Left ventricle myocardium inferior (tissue), 1 donor: ENCODE results near the gene MINK1. TPM values are rescaled to one million over a fixed set of nuclear protein-coding genes. Genes with fewer than 3 reads are reported as not detected.
A peak's percentile ranks its signal among the peaks of the same experiment; 100 is the strongest.
"Not testable (repeated sequence)": the region's sequence is repeated elsewhere in the genome, so short reads cannot be mapped to it uniquely, and the experiment has no call there.

Source experiments
- DNase-seq: peaks from one replicate; pipeline ENCODE4 v3.0.0-alpha.2; 2020
- H3K27ac ChIP-seq: fragments of 200-600 bp; replicated peaks from 2 replicates; pipeline ENCODE4 v1.8.0; 2021
- H3K27me3 ChIP-seq: fragments of 200-600 bp; 2 replicates; pipeline ENCODE4 v1.8.0; 2021; ENCODE audit warnings: low read depth
- H3K36me3 ChIP-seq: fragments of 200-600 bp; 2 replicates; pipeline ENCODE4 v1.8.0; 2021
- H3K4me1 ChIP-seq: fragments of 200-600 bp; 2 replicates; pipeline ENCODE4 v1.8.0; 2021
- H3K4me3 ChIP-seq: fragments of 200-600 bp; 2 replicates; pipeline ENCODE4 v1.8.0; 2021; ENCODE audit warnings: mild to moderate bottlenecking, moderate library complexity
- H3K9me3 ChIP-seq: fragments of 200-600 bp; replicated peaks from 2 replicates; pipeline ENCODE4 v1.8.0; 2021
- intact Hi-C: fragments of 100-400 bp; cut with micrococcal nuclease; formaldehyde crosslinking; loops from one replicate; pipeline ENCODE4 v1.11.0; 2022
- total RNA-seq: library from RNA; stranded (reverse); fragmentation: NEBNext Ultra II Directional; extraction: Animal tissue kit (Norgen Biotek cat#: 25700); gene quantifications from one replicate; pipeline ENCODE4 v1.2.1, GENCODE V29; 2021
- TF ChIP-seq, protein P1 (sequence below): fragments of 200-600 bp; IDR thresholded peaks from 2 replicates; pipeline ENCODE4 v1.8.0; 2021; ENCODE audit warnings: antibody characterized with exemption, mild to moderate bottlenecking, borderline replicate concordance
- donor health status: DM: no; HTN: yes; CAD: no; lungs with severe emphysema.

MINK1 gene
- total RNA-seq, 1 donor from 2014 or later, result 50.9 TPM

DNA sequence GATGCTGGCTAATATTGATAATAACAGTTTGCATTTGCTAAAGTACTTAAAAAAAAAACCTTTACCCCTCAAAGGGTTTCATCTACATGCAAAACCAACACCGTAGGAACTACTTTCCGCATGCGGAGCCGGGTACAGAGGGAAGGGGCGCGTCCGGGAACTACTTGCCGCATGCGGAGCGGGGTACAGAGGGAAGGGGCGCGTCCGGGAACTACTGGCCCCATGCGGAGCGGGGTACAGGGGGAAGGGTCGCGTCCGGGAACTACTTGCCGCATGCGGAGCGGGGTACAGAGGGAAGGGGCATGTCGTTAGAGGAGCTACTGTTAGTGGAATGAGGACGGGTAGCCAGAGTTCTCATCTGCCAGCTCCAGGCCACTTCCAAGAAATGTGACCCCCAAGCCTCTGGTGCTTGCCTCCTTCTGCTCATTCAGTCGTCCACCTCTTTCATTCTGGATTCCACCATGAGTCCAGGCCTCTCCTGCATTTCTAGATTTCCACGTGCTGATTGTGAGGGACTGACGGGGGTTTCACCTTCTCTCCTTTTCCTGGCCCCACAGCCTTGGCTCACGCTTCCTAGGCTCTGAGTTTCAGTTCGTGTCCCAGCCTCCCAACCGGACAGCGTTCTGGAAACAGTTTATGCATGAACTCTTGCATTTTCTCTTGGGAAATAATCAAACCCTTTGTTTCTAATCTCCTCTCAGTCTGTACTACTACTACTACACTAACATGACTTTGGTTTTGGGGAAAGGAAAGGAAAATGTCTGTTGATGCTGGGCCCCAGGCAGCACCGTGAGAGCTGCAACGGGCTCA lies 26.9 kb downstream of the MINK1 start:
- Histone ChIP-seq H3K4me1 (peaks cover 63% of the 10 kb centered on the region), H3K4me3 (peak overlapping the region; percentile 17)

DNA sequence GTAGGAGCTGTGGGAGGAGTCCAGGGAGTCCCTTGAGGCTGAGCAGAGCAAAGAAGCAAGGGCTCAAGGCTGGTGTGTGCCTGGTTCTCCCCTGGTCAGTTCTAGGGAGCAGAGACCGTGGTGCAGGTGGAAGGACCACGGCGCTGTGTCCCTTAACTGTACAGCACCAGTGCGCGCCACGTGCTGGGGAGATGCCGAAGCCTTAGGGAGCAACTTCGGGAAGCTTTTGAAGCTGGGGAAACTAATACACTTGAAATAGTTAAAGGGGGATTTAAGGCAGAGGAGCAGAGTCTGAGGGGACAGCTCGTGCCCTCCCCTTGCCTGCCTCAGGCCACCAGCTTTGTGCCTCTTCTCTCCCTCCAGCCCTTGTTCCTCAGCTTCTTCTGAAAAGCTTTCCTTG lies 27.5 kb downstream of the MINK1 start:
- TF ChIP-seq, protein P1, sequence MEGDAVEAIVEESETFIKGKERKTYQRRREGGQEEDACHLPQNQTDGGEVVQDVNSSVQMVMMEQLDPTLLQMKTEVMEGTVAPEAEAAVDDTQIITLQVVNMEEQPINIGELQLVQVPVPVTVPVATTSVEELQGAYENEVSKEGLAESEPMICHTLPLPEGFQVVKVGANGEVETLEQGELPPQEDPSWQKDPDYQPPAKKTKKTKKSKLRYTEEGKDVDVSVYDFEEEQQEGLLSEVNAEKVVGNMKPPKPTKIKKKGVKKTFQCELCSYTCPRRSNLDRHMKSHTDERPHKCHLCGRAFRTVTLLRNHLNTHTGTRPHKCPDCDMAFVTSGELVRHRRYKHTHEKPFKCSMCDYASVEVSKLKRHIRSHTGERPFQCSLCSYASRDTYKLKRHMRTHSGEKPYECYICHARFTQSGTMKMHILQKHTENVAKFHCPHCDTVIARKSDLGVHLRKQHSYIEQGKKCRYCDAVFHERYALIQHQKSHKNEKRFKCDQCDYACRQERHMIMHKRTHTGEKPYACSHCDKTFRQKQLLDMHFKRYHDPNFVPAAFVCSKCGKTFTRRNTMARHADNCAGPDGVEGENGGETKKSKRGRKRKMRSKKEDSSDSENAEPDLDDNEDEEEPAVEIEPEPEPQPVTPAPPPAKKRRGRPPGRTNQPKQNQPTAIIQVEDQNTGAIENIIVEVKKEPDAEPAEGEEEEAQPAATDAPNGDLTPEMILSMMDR, result no peak
- no peak for DNase-seq
- Histone ChIP-seq H3K36me3 (no peaks in the 10 kb centered on the region), H3K4me1 (peaks cover 63% of the 10 kb centered on the region), H3K27me3 (no peaks in the 10 kb centered on the region), H3K27ac (peak overlapping the region; percentile 89), H3K9me3 (no peaks in the 10 kb centered on the region), H3K4me3 (no peak overlapping the region)
- intact Hi-C loops, result no loop called here

More for the DNA sequence above, 26.9 kb downstream of the MINK1 start:
- TF ChIP-seq, protein P1, result no peak
- no peak for DNase-seq
- Histone ChIP-seq H3K9me3 (no peaks in the 10 kb centered on the region), H3K36me3 (no peaks in the 10 kb centered on the region), H3K27me3 (no peaks in the 10 kb centered on the region), H3K27ac (peak overlapping the region; percentile 89)
- intact Hi-C loops, result no loop called here

DNA sequence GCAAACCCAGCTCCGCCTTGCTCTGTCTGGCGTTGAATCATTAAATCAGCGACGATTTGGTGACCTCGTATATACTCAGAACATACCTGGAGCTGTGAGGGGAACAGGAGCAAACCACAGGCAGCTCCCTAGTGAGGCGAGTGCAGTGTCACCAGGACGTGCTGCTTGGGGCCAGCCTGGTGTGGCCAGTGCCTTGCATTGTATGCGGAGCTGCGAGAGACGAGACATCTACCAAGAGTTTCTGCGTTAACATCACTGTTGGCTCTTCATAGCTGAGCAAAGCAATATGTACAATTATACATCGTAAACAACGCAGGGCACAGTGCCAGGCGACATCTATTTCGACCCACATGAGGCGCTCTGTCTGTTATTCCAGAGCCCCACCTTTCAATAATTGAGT lies 27.9 kb downstream of the MINK1 start:
- H3K27me3 ChIP-seq, result no peaks in the 10 kb centered on the region
- peak overlapping the region; percentile 89 for H3K27ac ChIP-seq
- DNase-seq, result no peak
- no peaks in the 10 kb centered on the region for H3K9me3 ChIP-seq
- peaks cover 60% of the 10 kb centered on the region for H3K4me1 ChIP-seq
- no peaks in the 10 kb centered on the region for H3K36me3 ChIP-seq
- TF ChIP-seq, protein P1, result no peak
- intact Hi-C loops, result no loop called here
- no peak overlapping the region for H3K4me3 ChIP-seq

DNA sequence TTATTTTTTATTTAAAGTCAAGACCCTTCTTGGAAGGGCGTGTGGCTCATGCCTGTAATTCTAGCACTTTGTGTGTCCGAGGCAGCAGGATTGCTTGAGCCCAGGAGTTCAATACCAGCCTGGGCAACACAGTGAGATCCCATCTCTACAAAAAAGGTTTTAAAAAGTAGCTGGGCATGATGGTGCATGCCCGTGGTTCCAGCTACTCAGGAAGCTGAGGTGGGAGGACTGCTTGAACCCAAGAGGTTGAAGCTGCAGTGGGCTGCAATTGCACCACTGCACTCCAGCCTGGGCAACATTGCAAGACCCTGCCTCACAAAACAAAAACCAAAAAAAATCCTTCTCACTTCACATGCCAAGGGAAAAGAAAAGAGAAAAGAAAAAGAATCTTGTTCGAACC lies 29.6 kb downstream of the MINK1 start:
- no peaks in the 10 kb centered on the region for H3K27me3 ChIP-seq
- TF ChIP-seq, protein P1, result no peak
- no peak overlapping the region for H3K4me3 ChIP-seq
- H3K4me1 ChIP-seq, result peaks cover 43% of the 10 kb centered on the region
- no peaks in the 10 kb centered on the region for H3K9me3 ChIP-seq
- H3K36me3 ChIP-seq, result no peaks in the 10 kb centered on the region
- no peak for DNase-seq
- no peak overlapping the region for H3K27ac ChIP-seq
- intact Hi-C loops, result no loop called here

DNA sequence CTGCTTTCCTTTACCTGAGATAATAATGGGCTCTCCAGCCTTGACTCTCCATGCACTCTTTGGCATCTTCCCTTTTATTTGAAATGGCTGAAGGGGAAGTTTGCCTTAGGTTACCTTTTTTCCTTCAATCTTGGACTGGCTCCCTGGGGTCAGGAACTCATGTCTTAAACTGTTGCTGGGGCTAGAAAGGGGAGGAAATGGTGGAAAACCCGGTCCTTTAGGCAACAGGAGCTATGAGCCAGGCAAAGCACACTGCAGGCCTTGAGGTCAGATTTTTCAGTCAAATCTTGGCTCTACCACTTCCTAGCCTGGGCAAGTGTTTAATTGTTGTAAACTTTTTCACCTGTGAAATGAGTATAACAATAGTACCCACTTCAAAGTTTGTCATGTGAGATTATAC lies 30.2 kb downstream of the MINK1 start:
- H3K36me3 ChIP-seq, result no peaks in the 10 kb centered on the region
- intact Hi-C loops, result no loop called here
- no peak overlapping the region for H3K27ac ChIP-seq
- no peaks in the 10 kb centered on the region for H3K27me3 ChIP-seq
- no peak for DNase-seq
- no peak overlapping the region for H3K4me3 ChIP-seq
- peaks cover 37% of the 10 kb centered on the region for H3K4me1 ChIP-seq
- TF ChIP-seq, protein P1, result no peak
- no peaks in the 10 kb centered on the region for H3K9me3 ChIP-seq

DNA sequence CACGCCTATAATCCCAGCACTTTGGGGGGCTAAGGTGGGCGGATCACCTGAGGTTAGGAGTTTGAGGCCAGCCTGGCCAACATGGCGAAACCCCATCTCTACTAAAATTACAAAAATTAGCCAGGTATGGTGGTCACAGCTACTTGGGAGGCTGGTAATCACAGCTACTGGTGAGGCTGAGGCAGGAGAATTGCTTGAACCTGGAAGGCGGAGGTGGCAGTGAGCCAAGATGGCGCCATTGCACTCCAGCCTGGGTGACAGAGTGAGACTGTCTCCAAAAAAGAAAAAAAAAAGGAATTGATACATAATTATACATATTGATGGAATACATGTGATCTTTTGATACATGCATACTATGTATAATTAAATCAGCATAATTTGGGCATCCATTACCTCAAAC lies 34.4 kb downstream of the MINK1 start:
- peaks cover 10% of the 10 kb centered on the region for H3K4me1 ChIP-seq
- DNase-seq, H3K4me3 ChIP-seq, H3K36me3 ChIP-seq, H3K27ac ChIP-seq, H3K9me3 ChIP-seq, H3K27me3 ChIP-seq, intact Hi-C loops: not testable (repeated sequence)

DNA sequence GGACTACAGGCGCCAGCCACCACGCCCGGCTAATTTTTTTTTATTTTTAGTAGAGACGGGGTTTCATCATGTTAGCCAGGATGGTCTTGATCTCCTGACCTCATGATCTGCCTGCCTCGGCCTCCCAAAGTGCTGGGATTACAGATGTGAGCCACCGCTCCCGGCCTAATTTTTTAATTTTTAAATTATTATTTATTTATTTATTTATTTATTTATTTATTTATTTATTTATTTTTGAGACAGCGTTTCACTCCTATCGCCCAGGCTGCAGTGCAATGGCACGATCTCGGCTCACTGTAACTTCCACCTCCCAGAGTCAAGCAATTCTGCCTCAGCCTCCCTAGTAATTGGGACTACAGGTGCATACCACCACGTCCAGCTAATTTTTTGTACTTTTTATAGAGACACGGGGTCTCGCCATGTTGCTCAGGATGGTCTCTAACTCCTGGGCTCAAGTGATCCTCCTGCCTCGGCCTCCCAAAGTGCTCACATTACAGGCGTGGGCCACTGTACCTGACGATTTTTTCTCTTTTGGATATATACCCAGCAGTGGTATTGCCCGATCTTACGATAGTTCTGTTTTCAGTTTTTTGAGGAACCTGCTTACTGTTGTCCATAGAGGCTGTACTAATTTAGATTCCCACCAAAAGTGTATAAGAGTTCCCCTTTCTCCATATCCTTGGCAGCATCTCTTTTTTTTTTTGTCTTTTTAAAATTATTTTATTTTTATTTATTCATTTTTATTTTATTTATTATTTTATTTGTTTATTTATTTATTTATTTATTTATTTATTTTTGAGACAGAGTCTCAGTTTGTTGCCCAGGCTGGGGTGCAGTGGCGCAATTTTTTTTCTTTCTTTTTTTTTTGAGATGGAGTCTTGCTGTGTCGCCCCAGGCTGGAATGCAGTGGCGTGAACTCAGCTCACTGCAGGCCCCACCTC lies 36.2 kb downstream of the MINK1 start:
- H3K4me1 ChIP-seq, H3K27ac ChIP-seq, H3K27me3 ChIP-seq, H3K36me3 ChIP-seq, H3K9me3 ChIP-seq, H3K4me3 ChIP-seq, intact Hi-C loops, DNase-seq: not testable (repeated sequence)
